NCI-H2171 treated with DMSO at 0.1 percent for 48 hours (cell line): ENCODE data around the gene NLRP12.
"Not testable (repeated sequence)": the region's sequence is repeated elsewhere in the genome, so short reads cannot be mapped to it uniquely, and the experiment has no call there.

ENCODE experiments used
- DNase-seq: peaks from one replicate; lab custom pipeline; 2025; lab: John Stamatoyannopoulos, UW

The NLRP12 gene

GRCh38 chr19:53824134-53824611 is at the start of gene NLRP12:
NLRP12 (minus strand) TSS chr19:53824314; CDS start chr19:53824174, 140 bp downstream.
- no peak for DNase-seq

DNA sequence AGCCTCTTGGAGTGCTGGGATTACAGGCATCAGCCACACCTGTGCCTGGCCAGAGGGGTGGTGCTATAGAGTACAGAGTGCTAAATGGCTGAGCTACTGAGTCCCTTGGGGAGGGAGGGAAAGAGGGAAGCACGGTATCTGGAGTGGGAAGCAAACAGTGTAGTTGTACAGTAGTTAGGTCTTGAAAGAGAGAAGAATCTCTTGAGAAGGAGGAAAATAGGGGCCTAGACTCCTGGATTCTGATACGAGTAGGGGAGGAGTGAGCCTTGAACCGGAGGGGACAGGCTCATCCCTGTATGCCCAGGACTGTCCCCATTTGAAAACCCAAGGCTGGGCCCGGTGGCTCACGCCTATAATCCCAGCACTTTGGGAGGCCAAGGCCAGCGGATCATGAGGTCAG is 48.6 kb upstream of the NLRP12 start:
- DNase-seq = no peak

GRCh38 chr19:53871454-53871853 is 47.3 kb upstream of the NLRP12 start:
- no peak for DNase-seq

GRCh38 chr19:53870485-53870844 is 46.4 kb upstream of the NLRP12 start:
- no peak for DNase-seq

DNA sequence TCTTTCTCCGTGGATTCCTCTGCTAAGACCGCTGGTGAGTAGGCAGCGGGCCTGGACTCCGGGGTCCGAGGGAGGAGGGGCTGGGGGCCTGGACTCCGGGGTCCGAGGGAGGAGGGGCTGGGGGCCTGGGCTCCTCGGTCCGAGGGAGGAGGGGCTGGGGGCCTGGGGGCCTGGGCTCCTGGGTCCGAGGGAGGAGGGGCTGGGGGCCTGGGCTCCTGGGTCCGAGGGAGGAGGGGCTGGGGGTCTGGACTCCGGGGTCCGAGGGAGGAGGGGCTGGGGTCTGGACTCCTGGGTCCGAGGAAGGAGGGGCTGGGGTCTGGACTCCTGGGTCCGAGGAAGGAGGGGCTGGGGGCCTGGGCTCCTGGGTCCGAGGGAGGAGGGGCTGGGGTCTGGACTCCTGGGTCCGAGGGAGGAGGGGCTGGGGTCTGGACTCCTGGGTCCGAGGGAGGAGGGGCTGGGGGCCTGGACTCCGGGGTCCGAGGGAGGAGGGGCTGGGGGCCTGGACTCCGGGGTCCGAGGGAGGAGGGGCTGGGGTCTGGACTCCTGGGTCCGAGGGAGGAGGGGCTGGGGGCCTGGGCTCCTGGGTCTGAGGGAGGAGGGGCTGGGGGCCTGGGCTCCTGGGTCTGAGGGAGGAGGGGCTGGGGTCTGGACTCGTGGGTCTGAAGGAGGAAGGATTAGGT is 45.8 kb upstream of the NLRP12 start:
- not testable (repeated sequence) for DNase-seq

DNA sequence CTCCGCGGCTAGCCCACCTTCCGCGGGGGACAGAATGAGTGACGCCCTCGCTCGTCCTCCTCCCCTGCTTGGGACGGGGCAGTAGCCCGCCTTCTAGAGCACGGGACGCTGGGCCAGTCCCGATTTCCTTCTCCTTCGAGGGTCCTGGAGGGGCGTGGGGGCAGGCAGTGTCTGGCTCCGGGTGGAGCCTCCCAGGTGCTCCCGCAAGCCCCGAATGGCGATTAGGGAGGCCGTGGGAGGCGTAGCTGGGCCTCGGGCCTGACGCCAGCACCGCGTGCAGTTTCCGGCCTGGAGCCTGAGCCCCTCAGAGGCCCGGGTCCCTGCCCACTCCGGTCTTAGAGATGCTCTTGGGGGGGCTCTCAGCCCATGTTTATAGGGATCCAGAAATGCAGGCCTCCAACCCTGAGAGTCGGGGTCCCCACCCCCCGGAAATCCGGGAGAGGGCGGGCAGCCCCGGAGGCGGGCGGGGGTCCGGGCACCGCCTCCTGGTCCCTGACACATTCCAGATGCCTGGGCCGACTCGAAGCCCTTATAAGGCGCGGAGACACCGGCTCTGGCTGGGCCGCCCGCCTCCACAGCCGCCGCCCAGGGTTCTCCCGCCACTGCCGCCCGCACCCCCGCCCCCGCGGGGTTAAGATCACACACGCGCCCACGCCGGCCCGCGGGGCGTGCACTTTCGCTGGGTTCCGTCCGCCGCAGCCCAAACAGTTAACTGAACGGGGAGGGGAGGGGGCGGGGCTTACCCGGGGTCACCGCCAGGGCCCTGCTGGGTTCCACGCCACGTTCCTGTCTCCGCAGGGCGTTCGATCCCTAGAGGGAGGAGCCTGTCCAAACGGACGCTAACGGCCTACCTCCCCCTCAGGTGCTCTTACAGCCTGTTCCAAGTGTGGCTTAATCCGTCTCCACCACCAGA is 45.0 kb upstream of the NLRP12 start:
- DNase-seq = no peak

DNA sequence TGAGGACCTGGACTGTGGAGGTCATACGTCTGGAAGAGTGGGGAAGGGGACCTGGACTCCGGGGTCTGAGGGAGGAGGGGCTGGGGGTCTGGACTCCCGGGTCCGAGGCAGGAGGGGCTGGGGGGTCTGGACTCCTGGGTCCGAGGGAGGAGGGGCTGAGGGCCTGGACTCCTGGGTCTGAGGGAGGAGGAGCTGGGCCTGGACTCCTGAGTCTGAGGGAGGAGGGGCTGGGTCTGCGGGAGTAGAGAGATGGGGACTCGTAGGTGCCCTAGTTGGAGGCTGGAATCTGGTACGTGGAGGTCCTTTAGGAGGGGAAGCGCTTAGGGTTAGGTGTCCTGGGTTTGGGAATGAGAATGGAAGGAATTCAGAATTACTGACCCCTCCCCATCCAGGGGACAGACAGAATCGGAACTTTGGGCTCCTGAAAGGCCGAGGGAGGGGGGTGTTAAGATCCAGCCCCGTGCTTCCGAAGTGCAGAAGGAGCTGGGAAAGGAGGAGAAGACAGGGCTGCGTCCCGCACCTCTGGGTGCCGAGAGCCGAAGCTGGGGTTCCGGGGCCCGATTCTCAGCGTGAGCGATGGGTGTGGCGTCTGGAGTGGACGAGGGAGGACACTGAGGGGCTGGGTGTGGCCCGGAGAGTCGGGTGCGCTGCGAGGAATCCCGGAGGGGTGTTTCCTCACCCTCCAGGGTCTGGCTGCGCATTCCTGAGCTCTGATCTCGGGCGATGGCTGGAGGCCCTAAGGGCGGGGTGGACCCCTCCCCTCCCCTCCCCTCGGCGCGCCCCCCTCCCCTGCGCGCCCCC is 44.2 kb upstream of the NLRP12 start:
- no peak for DNase-seq

DNA sequence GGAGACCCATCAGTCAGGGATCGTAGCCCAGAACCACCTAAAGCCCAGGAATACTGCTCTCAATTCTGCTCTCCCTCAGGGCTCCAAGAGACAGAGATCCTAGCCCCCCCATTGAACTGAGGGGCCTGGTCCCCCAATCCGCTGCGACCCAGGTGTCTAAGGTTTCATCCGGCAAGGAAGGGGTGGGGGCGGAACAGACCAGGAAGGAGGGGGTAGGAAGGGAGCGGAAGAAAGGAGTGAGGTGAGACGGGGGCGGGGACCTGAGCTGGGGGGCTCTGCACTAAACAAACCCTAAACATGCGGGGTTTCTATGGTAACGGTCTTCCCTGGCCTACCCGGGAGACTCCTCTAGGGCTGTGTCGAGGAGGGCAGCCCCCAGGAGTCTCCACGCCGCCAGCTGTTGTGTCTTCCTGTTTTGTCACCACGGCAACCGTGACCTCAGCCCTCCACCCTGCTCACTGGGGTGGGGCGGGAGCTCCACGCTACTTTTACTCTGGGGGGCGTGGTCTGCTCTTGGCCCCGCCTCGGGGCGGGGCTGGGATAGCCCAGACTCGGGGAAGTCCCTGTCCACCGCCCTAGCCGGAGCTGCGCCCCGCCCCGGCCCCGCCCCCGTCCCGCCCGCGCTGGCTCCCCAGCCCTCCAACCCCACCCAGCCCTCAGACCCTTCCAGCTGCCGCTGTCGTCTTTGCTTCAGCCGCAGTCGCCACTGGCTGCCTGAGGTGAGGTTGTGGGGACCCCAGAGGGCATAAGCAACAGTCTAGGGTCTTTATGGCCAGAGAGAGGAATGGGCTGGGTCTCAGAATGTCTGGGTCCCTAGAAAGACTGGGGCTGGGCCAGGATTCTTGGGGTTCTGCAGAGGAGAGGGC is 43.3 kb upstream of the NLRP12 start, which contains the start of gene MYADM:
Gene MYADM, plus strand, starts transcription at position 659 of the 866 bp plus-strand sequence. CDS start 5,647 bp downstream, outside the sequence.
- peak; percentile 76 for DNase-seq

- DNase-seq = no peak
These were observed 42.7 kb upstream of the NLRP12 start for GRCh38 chr19:53866865-53867224.

- no peak for DNase-seq
These were observed 42.1 kb upstream of the NLRP12 start for GRCh38 chr19:53865918-53866864.

DNA sequence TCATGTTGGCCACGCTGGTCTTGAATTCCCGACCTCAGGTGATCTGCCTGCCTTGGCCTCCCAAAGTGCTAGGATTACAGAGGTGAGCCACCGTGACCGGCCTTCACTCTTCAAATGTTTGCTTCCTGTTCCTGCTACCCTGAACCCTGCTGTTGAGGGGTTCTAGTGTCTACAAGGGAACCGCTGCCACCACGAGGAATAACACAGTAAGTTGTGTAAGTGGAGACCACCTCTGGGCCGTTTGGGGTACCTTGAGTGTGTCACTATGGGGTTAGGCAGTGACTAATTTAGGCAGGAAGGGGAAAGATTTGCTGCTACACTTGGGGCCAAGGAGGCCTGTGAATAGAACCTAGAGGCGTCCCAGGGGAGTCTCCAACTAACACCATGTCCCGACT is 41.4 kb upstream of the NLRP12 start:
- no peak for DNase-seq

GRCh38 chr19:53864308-53864836 is 40.3 kb upstream of the NLRP12 start:
- no peak for DNase-seq

DNA sequence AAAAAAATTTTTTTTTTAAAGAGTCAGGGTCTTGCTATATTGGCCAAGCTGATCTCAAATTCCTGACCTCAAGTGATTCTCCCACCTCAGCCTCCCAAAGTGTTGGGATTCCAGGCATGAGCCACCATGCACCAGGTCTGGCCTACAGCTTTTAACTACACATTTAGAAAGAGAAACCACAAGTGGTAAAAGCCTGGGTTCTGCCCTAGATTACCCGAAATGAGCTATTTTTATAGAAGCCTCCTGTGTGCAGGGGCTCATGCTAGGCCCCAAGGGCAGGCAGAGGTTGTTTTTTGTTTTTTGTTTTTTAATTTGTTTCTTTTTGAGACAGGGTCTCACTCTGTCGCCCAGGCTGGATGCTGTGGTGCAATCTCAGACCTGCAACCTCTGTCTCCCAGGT is 29.6 kb upstream of the NLRP12 start:
- DNase-seq = no peak

DNA sequence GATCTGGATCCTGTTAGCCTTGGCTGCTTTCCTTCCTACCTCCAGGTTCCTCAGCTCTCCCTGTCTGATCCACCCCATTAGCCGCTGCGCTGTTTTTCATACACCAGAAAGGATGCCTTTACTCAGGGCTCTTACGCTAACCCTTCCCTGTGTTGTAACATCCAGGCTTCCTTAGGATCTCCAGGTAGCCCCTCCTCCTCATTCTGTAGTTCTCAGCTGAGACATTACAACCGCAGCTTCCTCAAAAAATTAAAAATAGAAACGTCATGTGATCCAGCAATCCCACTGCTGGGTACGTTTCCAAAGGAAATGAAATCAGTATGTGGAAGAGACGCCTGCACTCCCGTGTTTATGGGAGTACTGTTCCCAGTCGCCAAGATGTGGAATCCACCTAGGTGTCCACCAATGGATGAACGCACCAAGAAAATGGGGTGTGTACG is 25.1 kb upstream of the NLRP12 start:
- DNase-seq = no peak

GRCh38 chr19:53847555-53847954 is 23.4 kb upstream of the NLRP12 start:
- no peak for DNase-seq

DNA sequence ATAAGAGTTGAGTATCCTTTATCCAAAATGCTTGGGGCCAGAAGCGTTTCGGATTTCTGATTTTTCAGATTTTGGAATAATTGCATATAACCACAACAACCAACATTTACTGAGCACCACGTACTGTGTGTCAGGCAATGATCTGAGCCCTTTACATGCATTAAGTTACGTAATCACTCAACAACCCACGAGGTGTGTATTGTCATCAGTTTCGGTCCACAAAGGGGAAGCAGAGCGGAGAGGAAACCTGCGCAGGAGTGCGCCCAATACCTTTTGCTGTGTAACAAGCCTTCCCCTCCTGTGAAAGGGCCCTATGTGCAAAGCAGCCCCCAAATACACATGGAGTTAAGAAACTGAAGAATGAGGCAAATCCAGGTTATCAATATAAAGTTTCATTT is 20.7 kb upstream of the NLRP12 start:
- DNase-seq = no peak

DNA sequence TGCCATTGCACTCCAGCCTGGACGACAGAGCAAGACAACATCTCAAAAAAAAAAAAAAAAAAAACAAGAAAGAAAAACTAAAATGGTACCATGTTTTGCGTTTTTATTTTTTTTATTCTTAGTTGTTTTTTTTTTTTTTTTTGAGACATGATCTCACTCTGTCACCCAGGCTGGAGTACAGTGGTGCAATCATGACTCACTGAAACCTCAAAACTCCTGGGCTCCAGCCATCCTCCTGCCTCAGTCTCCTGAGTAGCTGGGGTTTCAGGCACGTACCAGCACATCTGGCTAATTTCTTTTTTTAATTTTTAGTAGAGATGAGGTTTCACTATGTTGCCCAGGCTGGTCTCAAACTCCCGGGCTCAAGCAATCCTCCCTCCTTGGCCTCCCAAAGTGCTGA is 16.8 kb upstream of the NLRP12 start:
- not testable (repeated sequence) for DNase-seq

DNA sequence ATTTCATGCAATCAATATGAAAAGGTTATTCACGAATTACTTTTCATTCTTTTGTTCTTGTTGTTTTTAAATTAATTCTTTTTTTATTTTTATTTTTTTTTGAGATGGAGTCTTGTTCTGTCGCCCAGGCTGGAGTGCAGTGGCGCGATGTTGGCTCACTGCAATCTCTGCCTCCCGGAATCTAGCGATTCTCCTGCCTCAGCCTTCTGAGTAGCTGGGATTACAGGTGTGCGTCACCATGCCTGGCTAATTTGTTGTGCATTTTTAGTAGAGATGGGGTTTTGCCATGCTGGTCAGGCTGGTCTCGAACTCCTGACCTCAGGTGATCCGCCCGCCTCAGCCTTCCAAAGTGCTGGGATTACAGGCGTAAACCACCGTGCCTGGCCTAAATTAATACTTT is 16.1 kb upstream of the NLRP12 start:
- not testable (repeated sequence) for DNase-seq

DNA sequence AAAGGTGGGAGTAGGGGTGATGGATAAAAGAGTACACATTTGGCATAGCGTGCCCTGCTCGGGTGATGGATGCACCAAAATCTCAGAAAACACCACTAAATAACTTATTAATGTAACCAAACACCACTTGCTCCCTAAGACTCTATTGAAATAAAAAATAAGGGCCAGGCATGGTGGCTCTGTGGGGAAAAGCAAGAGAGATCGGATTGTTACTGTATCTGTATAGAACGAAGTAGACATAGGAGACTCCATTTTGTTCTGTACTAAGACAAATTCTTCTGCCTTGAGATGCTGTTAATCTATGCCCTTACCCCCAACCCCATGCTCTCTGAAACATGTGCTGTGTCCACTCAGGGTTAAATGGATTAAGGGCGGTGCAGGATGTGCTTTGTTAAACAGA is 14.3 kb upstream of the NLRP12 start:
- DNase-seq = not testable (repeated sequence)

GRCh38 chr19:53832861-53833260 is 8.7 kb upstream of the NLRP12 start:
- not testable (repeated sequence) for DNase-seq
